ENCODE measurements around the gene MYL2.
A peak's percentile ranks its signal among the peaks of the same experiment; 100 is the strongest.

MYL2 gene

GRCh38 chr12:110880651-110881050, 39.7 kb downstream of the MYL2 start:
- Histone ChIP-seq H3K4me3 (ENCODE audit: control insufficient read depth in 1 of 7, extremely low read depth in 1 of 7, insufficient read depth in 4 of 7, low read depth in 2 of 7, low read length in 6 of 7) (no peak overlapping the region), H3K4me1 (ENCODE audit: control extremely low read depth in 1 of 4, control insufficient read depth in 4 of 4, insufficient read depth in 4 of 4, low read length in 3 of 4) (no peaks in the 10 kb centered on the region), H3K27me3 (replicated peaks in 2 of 5; ENCODE audit: control insufficient read depth in 4 of 5, insufficient read depth in 5 of 5, low read length in 4 of 5) (no peaks in the 10 kb centered on the region), H3K27ac (ENCODE audit: insufficient read depth in 1 of 2, low read depth in 1 of 2, low read length in 2 of 2, poor library complexity in 1 of 2, severe bottlenecking in 2 of 2) (no peak overlapping the region), H3K9me3 (ENCODE audit: control extremely low read depth in 1 of 5, control insufficient read depth in 4 of 5, insufficient read depth in 2 of 5, low read depth in 1 of 5, low read length in 4 of 5) (no peaks in the 10 kb centered on the region), H3K36me3 (ENCODE audit: control insufficient read depth in 4 of 4, insufficient read depth in 4 of 4, low read length in 3 of 4) (no peaks in the 10 kb centered on the region)
- ChIA-PET POLR2A (no interaction called here), CTCF (interaction anchor here (1.5 kb wide), 1 partner anchor 14 kb away, joined by 5 read pairs; no protein-coding TSS in a partner anchor)
- WGBS (ENCODE audit: insufficient coverage): 70% methylated on average over 2 of the region's 2 CpGs
- no peak for DNase-seq

- H3K27me3 ChIP-seq (replicated peaks in 2 of 5; ENCODE audit: control insufficient read depth in 4 of 5, insufficient read depth in 5 of 5, low read length in 4 of 5): no peaks in the 10 kb centered on the region
- CTCF ChIA-PET: interaction anchor here (1.4 kb wide), 2 partner anchors 9 to 13 kb away, joined by 3 read pairs; no protein-coding TSS in a partner anchor
- no peak overlapping the region for H3K4me3 ChIP-seq (ENCODE audit: control insufficient read depth in 1 of 7, extremely low read depth in 1 of 7, insufficient read depth in 4 of 7, low read depth in 2 of 7, low read length in 6 of 7)
- POLR2A ChIA-PET: no interaction called here
- no peak for DNase-seq
- no peak overlapping the region for H3K27ac ChIP-seq (ENCODE audit: insufficient read depth in 1 of 2, low read depth in 1 of 2, low read length in 2 of 2, poor library complexity in 1 of 2, severe bottlenecking in 2 of 2)
- H3K36me3 ChIP-seq (ENCODE audit: control insufficient read depth in 4 of 4, insufficient read depth in 4 of 4, low read length in 3 of 4): no peaks in the 10 kb centered on the region
- H3K4me1 ChIP-seq (ENCODE audit: control extremely low read depth in 1 of 4, control insufficient read depth in 4 of 4, insufficient read depth in 4 of 4, low read length in 3 of 4): no peaks in the 10 kb centered on the region
- H3K9me3 ChIP-seq (ENCODE audit: control extremely low read depth in 1 of 5, control insufficient read depth in 4 of 5, insufficient read depth in 2 of 5, low read depth in 1 of 5, low read length in 4 of 5): no peaks in the 10 kb centered on the region
These were observed 45.6 kb downstream of the MYL2 start for GRCh38 chr12:110874781-110875180.

GRCh38 chr12:110874351-110874750, 46.0 kb downstream of the MYL2 start:
- Histone ChIP-seq H3K27me3 (replicated peaks in 2 of 5; ENCODE audit: control insufficient read depth in 4 of 5, insufficient read depth in 5 of 5, low read length in 4 of 5) (no peaks in the 10 kb centered on the region), H3K4me3 (ENCODE audit: control insufficient read depth in 1 of 7, extremely low read depth in 1 of 7, insufficient read depth in 4 of 7, low read depth in 2 of 7, low read length in 6 of 7) (no peak overlapping the region), H3K9me3 (ENCODE audit: control extremely low read depth in 1 of 5, control insufficient read depth in 4 of 5, insufficient read depth in 2 of 5, low read depth in 1 of 5, low read length in 4 of 5) (no peaks in the 10 kb centered on the region), H3K36me3 (ENCODE audit: control insufficient read depth in 4 of 4, insufficient read depth in 4 of 4, low read length in 3 of 4) (no peaks in the 10 kb centered on the region), H3K4me1 (ENCODE audit: control extremely low read depth in 1 of 4, control insufficient read depth in 4 of 4, insufficient read depth in 4 of 4, low read length in 3 of 4) (no peaks in the 10 kb centered on the region), H3K27ac (ENCODE audit: insufficient read depth in 1 of 2, low read depth in 1 of 2, low read length in 2 of 2, poor library complexity in 1 of 2, severe bottlenecking in 2 of 2) (no peak overlapping the region)
- DNase-seq: no peak
- ChIA-PET CTCF (interaction anchor here (1.4 kb wide), 2 partner anchors 9 to 14 kb away, joined by 3 read pairs; no protein-coding TSS in a partner anchor), POLR2A (no interaction called here)
- 100% methylated on average over 1 of the region's 2 CpGs for WGBS (ENCODE audit: insufficient coverage)

- WGBS (ENCODE audit: insufficient coverage): 93% methylated on average over 4 of the region's 4 CpGs
These were observed 48.3 kb downstream of the MYL2 start for GRCh38 chr12:110872100-110872499.

GRCh38 chr12:110869803-110870202, 50.6 kb downstream of the MYL2 start:
- WGBS (ENCODE audit: insufficient coverage): 100% methylated on average over 1 of the region's 5 CpGs
- ChIA-PET POLR2A (no interaction called here), CTCF (no interaction called here)

More at GRCh38 chr12:110872100-110872499, 48.3 kb downstream of the MYL2 start:
- H3K36me3 ChIP-seq (ENCODE audit: control insufficient read depth in 4 of 4, insufficient read depth in 4 of 4, low read length in 3 of 4): no peaks in the 10 kb centered on the region
- no peak overlapping the region for H3K27ac ChIP-seq (ENCODE audit: insufficient read depth in 1 of 2, low read depth in 1 of 2, low read length in 2 of 2, poor library complexity in 1 of 2, severe bottlenecking in 2 of 2)
- no peak for DNase-seq
- H3K9me3 ChIP-seq (ENCODE audit: control extremely low read depth in 1 of 5, control insufficient read depth in 4 of 5, insufficient read depth in 2 of 5, low read depth in 1 of 5, low read length in 4 of 5): no peaks in the 10 kb centered on the region
- CTCF ChIA-PET: no interaction called here
- POLR2A ChIA-PET: no interaction called here
- no peak overlapping the region for H3K4me3 ChIP-seq (ENCODE audit: control insufficient read depth in 1 of 7, extremely low read depth in 1 of 7, insufficient read depth in 4 of 7, low read depth in 2 of 7, low read length in 6 of 7)
- no peaks in the 10 kb centered on the region for H3K27me3 ChIP-seq (replicated peaks in 2 of 5; ENCODE audit: control insufficient read depth in 4 of 5, insufficient read depth in 5 of 5, low read length in 4 of 5)
- no peaks in the 10 kb centered on the region for H3K4me1 ChIP-seq (ENCODE audit: control extremely low read depth in 1 of 4, control insufficient read depth in 4 of 4, insufficient read depth in 4 of 4, low read length in 3 of 4)

GRCh38 chr12:110869026-110869425, 51.4 kb downstream of the MYL2 start:
- CTCF ChIA-PET: interaction anchor here (1.2 kb wide), 1 partner anchor 9 kb away, joined by 3 read pairs; no protein-coding TSS in a partner anchor
- no peaks in the 10 kb centered on the region for H3K4me1 ChIP-seq (ENCODE audit: control extremely low read depth in 1 of 4, control insufficient read depth in 4 of 4, insufficient read depth in 4 of 4, low read length in 3 of 4)

More at GRCh38 chr12:110869803-110870202, 50.6 kb downstream of the MYL2 start:
- H3K4me3 ChIP-seq (ENCODE audit: control insufficient read depth in 1 of 7, extremely low read depth in 1 of 7, insufficient read depth in 4 of 7, low read depth in 2 of 7, low read length in 6 of 7): no peak overlapping the region
- no peaks in the 10 kb centered on the region for H3K4me1 ChIP-seq (ENCODE audit: control extremely low read depth in 1 of 4, control insufficient read depth in 4 of 4, insufficient read depth in 4 of 4, low read length in 3 of 4)
- no peaks in the 10 kb centered on the region for H3K9me3 ChIP-seq (ENCODE audit: control extremely low read depth in 1 of 5, control insufficient read depth in 4 of 5, insufficient read depth in 2 of 5, low read depth in 1 of 5, low read length in 4 of 5)
- H3K36me3 ChIP-seq (ENCODE audit: control insufficient read depth in 4 of 4, insufficient read depth in 4 of 4, low read length in 3 of 4): no peaks in the 10 kb centered on the region
- no peaks in the 10 kb centered on the region for H3K27me3 ChIP-seq (replicated peaks in 2 of 5; ENCODE audit: control insufficient read depth in 4 of 5, insufficient read depth in 5 of 5, low read length in 4 of 5)
- no peak overlapping the region for H3K27ac ChIP-seq (ENCODE audit: insufficient read depth in 1 of 2, low read depth in 1 of 2, low read length in 2 of 2, poor library complexity in 1 of 2, severe bottlenecking in 2 of 2)
- no peak for DNase-seq

GRCh38 chr12:110865521-110865920, 54.9 kb downstream of the MYL2 start:
- Histone ChIP-seq H3K4me3 (ENCODE audit: control insufficient read depth in 1 of 7, extremely low read depth in 1 of 7, insufficient read depth in 4 of 7, low read depth in 2 of 7, low read length in 6 of 7) (no peak overlapping the region), H3K27me3 (replicated peaks in 2 of 5; ENCODE audit: control insufficient read depth in 4 of 5, insufficient read depth in 5 of 5, low read length in 4 of 5) (no peaks in the 10 kb centered on the region), H3K9me3 (ENCODE audit: control extremely low read depth in 1 of 5, control insufficient read depth in 4 of 5, insufficient read depth in 2 of 5, low read depth in 1 of 5, low read length in 4 of 5) (no peaks in the 10 kb centered on the region), H3K4me1 (ENCODE audit: control extremely low read depth in 1 of 4, control insufficient read depth in 4 of 4, insufficient read depth in 4 of 4, low read length in 3 of 4) (peaks cover 0 to 6% (median 6%) of the 10 kb centered on the region in 4 experiments), H3K27ac (ENCODE audit: insufficient read depth in 1 of 2, low read depth in 1 of 2, low read length in 2 of 2, poor library complexity in 1 of 2, severe bottlenecking in 2 of 2) (no peak overlapping the region), H3K36me3 (ENCODE audit: control insufficient read depth in 4 of 4, insufficient read depth in 4 of 4, low read length in 3 of 4) (no peaks in the 10 kb centered on the region)
- ChIA-PET POLR2A (interaction anchor here (0.6 kb wide), 1 partner anchor 409 kb away, joined by 3 read pairs; no protein-coding TSS in a partner anchor), CTCF (interaction anchor here (4.0 kb wide), 1 partner anchor 17 kb away, joined by 10 read pairs; no protein-coding TSS in a partner anchor)
- WGBS (ENCODE audit: insufficient coverage): no CpG with 5 or more reads among the region's 6 CpGs
- no peak for DNase-seq

More at GRCh38 chr12:110869026-110869425, 51.4 kb downstream of the MYL2 start:
- POLR2A ChIA-PET: no interaction called here
- WGBS (ENCODE audit: insufficient coverage): no CpG with 5 or more reads among the region's 3 CpGs
- peak in 1 of 3 donors; percentile 33 for DNase-seq
- Histone ChIP-seq H3K36me3 (ENCODE audit: control insufficient read depth in 4 of 4, insufficient read depth in 4 of 4, low read length in 3 of 4) (no peaks in the 10 kb centered on the region), H3K27me3 (replicated peaks in 2 of 5; ENCODE audit: control insufficient read depth in 4 of 5, insufficient read depth in 5 of 5, low read length in 4 of 5) (no peaks in the 10 kb centered on the region), H3K4me3 (ENCODE audit: control insufficient read depth in 1 of 7, extremely low read depth in 1 of 7, insufficient read depth in 4 of 7, low read depth in 2 of 7, low read length in 6 of 7) (no peak overlapping the region), H3K27ac (ENCODE audit: insufficient read depth in 1 of 2, low read depth in 1 of 2, low read length in 2 of 2, poor library complexity in 1 of 2, severe bottlenecking in 2 of 2) (no peak overlapping the region), H3K9me3 (ENCODE audit: control extremely low read depth in 1 of 5, control insufficient read depth in 4 of 5, insufficient read depth in 2 of 5, low read depth in 1 of 5, low read length in 4 of 5) (no peaks in the 10 kb centered on the region)

All from common myeloid progenitor, CD34-positive (primary cell).